H1 (cell line): ENCODE data around the gene ABCC2. TPM values are rescaled to one million over a fixed set of nuclear protein-coding genes. Genes with fewer than 3 reads are reported as not detected.

Experiments used
- CTCF ChIA-PET: fragments of 300-600 bp; sonication (Branson Sonifier 250); formaldehyde crosslinking; loops from one replicate; lab custom pipeline; 2021; ENCODE audit not compliant: partially characterized antibody; lab: Charles Lee
- POLR2A ChIA-PET: fragments of 300-600 bp; sonication (Branson Sonifier 250); formaldehyde crosslinking; loops from one replicate; lab custom pipeline; 2021; ENCODE audit warnings: inconsistent platforms; ENCODE audit not compliant: partially characterized antibody; lab: Charles Lee
- DNase-seq, 2 experiments: peaks; one replicate each; pipeline versions ENCODE4 v3.0.0 to v3.0.0-alpha.2; 2010 to 2022; ENCODE audit warnings: low spot score in 2 of 2, low read depth in 1 of 2, mixed read lengths in 1 of 2
- FAIRE-seq: peaks from 2 replicates; lab custom pipeline; 2011; peaks lifted over from hg19 to GRCh38; lab: Jason Lieb, UNC
- H2AFZ ChIP-seq: 2 replicates; pipeline ENCODE4 v1.8.1; 2012; ENCODE audit warnings: low read length, inconsistent platforms
- H2AK5ac ChIP-seq: 2 replicates; pipeline ENCODE4 v1.6.1; 2013; ENCODE audit warnings: low read depth, low read length
- H2BK120ac ChIP-seq: replicated peaks from 2 replicates; pipeline ENCODE3; 2013; ENCODE audit warnings: low read depth, low read length, inconsistent platforms
- H2BK12ac ChIP-seq: 2 replicates; pipeline ENCODE4 v1.6.1; 2013; ENCODE audit warnings: low read depth, low read length
- H2BK15ac ChIP-seq: 2 replicates; pipeline ENCODE4 v1.6.1; 2013; ENCODE audit warnings: low read length
- H2BK20ac ChIP-seq: 2 replicates; pipeline ENCODE4 v1.6.1; 2013; ENCODE audit warnings: low read length
- H2BK5ac ChIP-seq: 2 replicates; pipeline ENCODE4 v1.6.1; 2013; ENCODE audit warnings: low read depth, low read length
- H3K14ac ChIP-seq: 2 replicates; pipeline ENCODE4 v1.6.1; 2013; ENCODE audit warnings: inconsistent platforms; ENCODE audit not compliant: insufficient read length
- H3K18ac ChIP-seq: 2 replicates; pipeline ENCODE4 v1.6.1; 2013; ENCODE audit warnings: low read length; ENCODE audit errors: extremely low read depth
- H3K23ac ChIP-seq: 2 replicates; pipeline ENCODE4 v1.6.1; 2013; ENCODE audit warnings: inconsistent platforms; ENCODE audit not compliant: insufficient read length
- H3K23me2 ChIP-seq: 2 replicates; pipeline ENCODE4 v1.6.1; 2013; ENCODE audit warnings: low read depth, low read length
- H3K27ac ChIP-seq: 2 replicates; pipeline ENCODE4 v1.6.1; 2011; ENCODE audit warnings: low read depth, low read length, inconsistent platforms
- H3K27me3 ChIP-seq, 4 experiments: replicated peaks in 1 of 4; 1 replicate in 1 of 4; 2 replicates in 3 of 4; pipeline versions ENCODE4 v1.6.1 to v1.8.1; 2011 to 2013; ENCODE audit warnings: low read length in 3 of 4, mild to moderate bottlenecking in 3 of 4, inconsistent platforms in 2 of 4, mixed read lengths in 2 of 4, moderate library complexity in 1 of 4; ENCODE audit not compliant: control insufficient read depth in 3 of 4, insufficient read depth in 3 of 4; ENCODE audit errors: extremely low read depth in 1 of 4
- H3K36me3 ChIP-seq, 4 experiments: 2 replicates each; pipeline versions ENCODE4 v1.6.1 to v1.8.1; 2011 to 2013; ENCODE audit warnings: mild to moderate bottlenecking in 4 of 4, low read length in 3 of 4, moderate library complexity in 2 of 4, control low read depth in 1 of 4, inconsistent platforms in 1 of 4; ENCODE audit not compliant: insufficient read depth in 4 of 4, control insufficient read depth in 2 of 4
- H3K4ac ChIP-seq: replicated peaks from 2 replicates; pipeline ENCODE3; 2013; ENCODE audit warnings: low read length, low read depth, mixed read lengths, inconsistent platforms; ENCODE audit not compliant: insufficient read length
- H3K4me1 ChIP-seq, 4 experiments: replicated peaks in 1 of 4; 1 replicate in 1 of 4; 2 replicates in 3 of 4; pipeline versions ENCODE4 v1.6.1 to v1.8.1; 2011 to 2013; ENCODE audit warnings: low read length in 3 of 4, inconsistent platforms in 2 of 4, mixed read lengths in 1 of 4; ENCODE audit not compliant: insufficient read depth in 4 of 4, control insufficient read depth in 3 of 4
- H3K4me2 ChIP-seq, 2 experiments: 2 replicates each; pipeline versions ENCODE4 v1.6.1 to v1.8.1; 2011 to 2013; ENCODE audit warnings: low read depth in 2 of 2, low read length in 2 of 2, control low read depth in 1 of 2, inconsistent platforms in 1 of 2, mild to moderate bottlenecking in 1 of 2; ENCODE audit not compliant: insufficient read depth in 1 of 2
- H3K4me3 ChIP-seq, 4 experiments: fragments of 200-600, 300-600 bp in 1 of 4; sonication (generic), shearing (Covaris generic), sonication (Bioruptor Twin) in 1 of 4; 2 replicates each; pipeline versions ENCODE4 v1.5.1 to v1.8.1; 2011 to 2016; ENCODE audit warnings: low read length in 4 of 4, low read depth in 3 of 4, control low read depth in 2 of 4, inconsistent platforms in 2 of 4, mild to moderate bottlenecking in 2 of 4, mixed read lengths in 1 of 4, moderate library complexity in 1 of 4; ENCODE audit not compliant: insufficient read depth in 2 of 4; ENCODE audit errors: extremely low read depth in 1 of 4
- H3K56ac ChIP-seq: replicated peaks from 2 replicates; pipeline ENCODE3; 2013; ENCODE audit warnings: low read depth, mild to moderate bottlenecking, mixed read lengths, low read length, inconsistent platforms; ENCODE audit not compliant: insufficient read length
- H3K79me1 ChIP-seq: 2 replicates; pipeline ENCODE4 v1.6.1; 2013; ENCODE audit warnings: low read depth, low read length, control low read depth
- H3K79me2 ChIP-seq, 2 experiments: 2 replicates each; pipeline versions ENCODE4 v1.6.1 to v1.8.1; 2012 to 2013; ENCODE audit warnings: low read length in 2 of 2, mild to moderate bottlenecking in 2 of 2, inconsistent platforms in 1 of 2; ENCODE audit not compliant: insufficient read depth in 2 of 2, control insufficient read depth in 1 of 2
- H3K9ac ChIP-seq, 4 experiments: replicated peaks in 1 of 4; 1 replicate in 1 of 4; 2 replicates in 3 of 4; pipeline versions ENCODE4 v1.6.1 to v1.8.1; 2011 to 2013; ENCODE audit warnings: low read depth in 3 of 4, low read length in 3 of 4, control low read depth in 2 of 4, mild to moderate bottlenecking in 2 of 4, moderate library complexity in 2 of 4, inconsistent platforms in 1 of 4; ENCODE audit errors: extremely low read depth in 1 of 4
- H3K9me3 ChIP-seq, 2 experiments: 2 replicates each; pipeline versions ENCODE4 v1.6.1 to v1.8.1; 2012 to 2013; ENCODE audit warnings: mild to moderate bottlenecking in 2 of 2, moderate library complexity in 2 of 2, control low read depth in 1 of 2, inconsistent platforms in 1 of 2, low read depth in 1 of 2, low read length in 1 of 2, mixed read lengths in 1 of 2; ENCODE audit not compliant: insufficient read depth in 2 of 2
- H4K20me1 ChIP-seq, 2 experiments: replicated peaks in 1 of 2; 2 replicates each; pipeline versions ENCODE3 to v1.8.1; 2011 to 2013; ENCODE audit warnings: inconsistent platforms in 2 of 2, low read length in 2 of 2, mild to moderate bottlenecking in 1 of 2; ENCODE audit not compliant: insufficient read depth in 2 of 2, control insufficient read depth in 1 of 2
- H4K5ac ChIP-seq: 2 replicates; pipeline ENCODE4 v1.6.1; 2013; ENCODE audit warnings: low read length, low read depth, mixed read lengths, inconsistent platforms; ENCODE audit not compliant: insufficient read length
- H4K8ac ChIP-seq: 2 replicates; pipeline ENCODE4 v1.8.0; 2013; ENCODE audit warnings: mild to moderate bottlenecking, moderate library complexity, low read length, inconsistent platforms; ENCODE audit not compliant: insufficient read depth; ENCODE audit errors: extremely low read depth
- H4K91ac ChIP-seq: replicated peaks from 2 replicates; pipeline ENCODE3; 2013; ENCODE audit warnings: low read length, mixed read lengths, inconsistent platforms; ENCODE audit not compliant: insufficient read length
- EP300 ChIP-seq, 2 experiments: IDR thresholded peaks; 1 replicate in 1 of 2; 2 replicates in 1 of 2; pipeline ENCODE4 v1.6.1; 2011 to 2012; ENCODE audit warnings: low read depth in 2 of 2, low read length in 2 of 2, mild to moderate bottlenecking in 2 of 2, borderline replicate concordance in 1 of 2, inconsistent platforms in 1 of 2, moderate library complexity in 1 of 2
- EZH2 ChIP-seq: fragments of 200-600 bp; sonication (generic); IDR thresholded peaks from 2 replicates; pipeline ENCODE4 v1.7.1; 2012; ENCODE audit warnings: low read depth, mild to moderate bottlenecking, moderate library complexity, low read length, inconsistent platforms; ENCODE audit not compliant: severe bottlenecking
- HDAC2 ChIP-seq, 2 experiments: fragments of 300-600 bp in 1 of 2; sonication (generic) in 1 of 2; IDR thresholded peaks; 2 replicates each; pipeline ENCODE4 v1.6.1; 2011 to 2012; ENCODE audit warnings: low read depth in 2 of 2, low read length in 2 of 2, mild to moderate bottlenecking in 2 of 2, moderate library complexity in 2 of 2, borderline replicate concordance in 1 of 2, inconsistent platforms in 1 of 2
- JUN ChIP-seq: IDR thresholded peaks from 2 replicates; pipeline ENCODE4 v1.6.1; 2011; ENCODE audit warnings: low read depth, mild to moderate bottlenecking, improper control_type of control experiment, low read length
- PHF8 ChIP-seq: fragments of 200-600 bp; sonication (generic); conservative IDR thresholded peaks from 2 replicates; pipeline ENCODE4 v1.7.1; 2012; ENCODE audit warnings: low read depth, mild to moderate bottlenecking, inconsistent platforms, low read length, moderate library complexity
- POLR2A ChIP-seq, 2 experiments: IDR thresholded peaks; 1 replicate in 1 of 2; 2 replicates in 1 of 2; pipeline ENCODE4 v1.6.1; 2011; ENCODE audit warnings: low read depth in 2 of 2, low read length in 2 of 2, mild to moderate bottlenecking in 2 of 2; ENCODE audit errors: control extremely low read depth in 1 of 2
- RNF2 ChIP-seq: fragments of 200-900, 300-1000 bp; sonication (generic); IDR thresholded peaks from 2 replicates; pipeline ENCODE4 v1.7.1; 2016; ENCODE audit warnings: borderline replicate concordance, low read depth, mild to moderate bottlenecking, antibody characterized with exemption, low read length; ENCODE audit not compliant: poor library complexity, severe bottlenecking; ENCODE audit errors: missing control alignments
- SP4 ChIP-seq: IDR thresholded peaks from 2 replicates; pipeline ENCODE4 v1.6.1; 2012; ENCODE audit warnings: low read length, inconsistent platforms
- SUZ12 ChIP-seq: fragments of 200-600 bp; sonication (generic); IDR thresholded peaks from 2 replicates; pipeline ENCODE4 v1.6.1; 2012; ENCODE audit warnings: mild to moderate bottlenecking, inconsistent platforms, low read length, moderate library complexity, mixed read lengths
- WGBS, 2 experiments: shearing (Covaris generic) in 1 of 2; methylation state at CpG; one replicate each; pipeline versions ENCODE4 v1.1.6 to v1.1.7; 2013 to 2015; ENCODE audit warnings: low lambda C conversion rate in 2 of 2, mixed read lengths in 2 of 2, inconsistent platforms in 1 of 2, low coverage in 1 of 2, missing lambda C conversion rate in 1 of 2; ENCODE audit not compliant: insufficient replicate concordance in 2 of 2, insufficient coverage in 1 of 2, insufficient read length in 1 of 2; ENCODE audit errors: extremely low coverage in 1 of 2, missing lambda C conversion rate in 1 of 2; 5-methylcytosine and 5-hydroxymethylcytosine counted together
- polyA plus RNA-seq, 7 experiments: library from polyadenylated mRNA; depleted of rRNA in 3 of 7; stranded (reverse) in 5 of 7; unstranded in 2 of 7; fragments of >200 nt in 5 of 7; fragments of 200-250 nt in 2 of 7; gene quantifications; 1 replicate in 5 of 7; 2 replicates in 1 of 7; 4 replicates in 1 of 7; pipeline versions ENCODE4 v1.2.1 to v1.2.3, GENCODE V29; 2011 to 2013; ENCODE audit warnings: missing spikeins in 2 of 7, mixed read lengths in 2 of 7
- total RNA-seq: library from RNA; stranded (reverse); fragmentation: NEBNext Ultra II Directional; extraction: Animal tissue kit (Norgen Biotek cat#: 25700); gene quantifications from 2 replicates; pipeline ENCODE4 v1.2.1, GENCODE V29; 2021

The ABCC2 gene
- total and polyA plus RNA-seq, 2 of the 8 experiments (the other 6 are each of a cell fraction or from before 2014, with no cell fraction given): 0.74 to 1.1 TPM

- Histone ChIP-seq H3K79me1 (no peaks in the 10 kb centered on the region), H2BK20ac (no peak overlapping the region), H3K23me2 (no peaks in the 10 kb centered on the region), H3K27me3 (no peaks in the 10 kb centered on the region), H4K20me1 (no peaks in the 10 kb centered on the region), H3K79me2 (no peaks in the 10 kb centered on the region), H3K4me1 (no peaks in the 10 kb centered on the region), H3K36me3 (no peaks in the 10 kb centered on the region), H3K23ac (no peak overlapping the region), H2BK120ac (no peak overlapping the region), H2BK5ac (no peak overlapping the region), H4K5ac (no peak overlapping the region), H3K18ac (no peak overlapping the region), H3K14ac (no peak overlapping the region), H3K4ac (no peak overlapping the region), H2AFZ (no peak overlapping the region), H3K56ac (no peak overlapping the region), H2AK5ac (no peak overlapping the region), H2BK15ac (no peak overlapping the region), H3K27ac (no peak overlapping the region), H3K9ac (no peak overlapping the region), H4K8ac (no peak overlapping the region), H3K4me2 (no peak overlapping the region), H3K4me3 (no peak overlapping the region), H4K91ac (no peak overlapping the region), H3K9me3 (no peaks in the 10 kb centered on the region), H2BK12ac (no peak overlapping the region)
- ChIA-PET POLR2A (no interaction called here), CTCF (interaction anchor here (0.6 to 2.2 kb wide), 9 partner anchors 15 to 386 kb away, joined by 3 to 11 read pairs (median 3); no protein-coding TSS in a partner anchor)
- TF ChIP-seq SUZ12: no peak
- no peak for TF ChIP-seq RNF2
- no peak for TF ChIP-seq PHF8
- no peak for TF ChIP-seq SP4
- no peak for TF ChIP-seq HDAC2 (IDR thresholded peaks at IDR 0.05; ENCODE audit: borderline replicate concordance in 1 of 2, low read depth in 2 of 2, low read length in 2 of 2)
- TF ChIP-seq POLR2A (IDR thresholded peaks at IDR 0.05; ENCODE audit: control extremely low read depth in 1 of 2, low read depth in 2 of 2, low read length in 2 of 2): no peak
- TF ChIP-seq EZH2: no peak
- TF ChIP-seq JUN: no peak
- TF ChIP-seq EP300 (IDR thresholded peaks at IDR 0.05; ENCODE audit: borderline replicate concordance in 1 of 2, low read depth in 2 of 2, low read length in 2 of 2): no peak
- WGBS, 2 experiments: 94% methylated on average over 2 of the region's 3 CpGs; no CpG with 5 or more reads in 1 of the 2 experiments
- no peak for DNase-seq
- FAIRE-seq: no peak
Observed at GRCh38 chr10:99827936-99828335, 45.5 kb downstream of the ABCC2 start.
